KBM-7 (cell line): ENCODE data around the gene MICU1.
"Not testable (repeated sequence)": the region's sequence is repeated elsewhere in the genome, so short reads cannot be mapped to it uniquely, and the experiment has no call there.

ENCODE experiments used
- DNase-seq: peaks from one replicate; pipeline ENCODE4 v3.0.0-alpha.2; 2015
- in situ Hi-C: fragments of 300-500 bp; cut with MboI; formaldehyde crosslinking; loops from 2 replicates; pipeline ENCODE4 v1.14.3; 2020; ENCODE audit warnings: low sequenced_read_pairs, low pct_unique_long_range_greater_than_20kb, mixed read lengths

MICU1 gene

GRCh38 chr10:72472306-72472705 lies 153.6 kb downstream of the MICU1 start:
- in situ Hi-C loops = no loop called here

GRCh38 chr10:72470666-72471065 lies 155.2 kb downstream of the MICU1 start:
- in situ Hi-C loops = no loop called here
- no peak for DNase-seq

More at GRCh38 chr10:72472306-72472705, 153.6 kb downstream of the MICU1 start:
- no peak for DNase-seq

DNA sequence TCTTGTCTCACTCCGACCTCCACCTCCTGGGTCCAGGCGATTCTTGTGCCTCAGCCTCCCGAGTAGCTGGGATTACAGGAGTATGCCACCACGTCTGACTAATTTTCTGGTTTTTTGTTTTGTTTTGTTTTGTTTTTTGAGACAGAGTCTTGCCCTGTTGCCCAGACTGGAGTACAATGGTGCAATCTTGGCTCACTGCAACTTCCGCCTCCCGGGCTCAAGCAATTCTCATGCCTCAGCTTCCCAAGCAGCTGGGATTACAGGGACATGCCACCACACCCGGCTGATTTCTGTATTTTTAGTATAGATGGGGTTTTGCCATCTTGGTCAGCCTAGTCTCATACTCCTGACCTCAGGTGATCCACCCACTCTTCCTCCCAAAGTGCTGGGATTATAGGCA lies 158.8 kb downstream of the MICU1 start:
- in situ Hi-C loops, DNase-seq: not testable (repeated sequence)

DNA sequence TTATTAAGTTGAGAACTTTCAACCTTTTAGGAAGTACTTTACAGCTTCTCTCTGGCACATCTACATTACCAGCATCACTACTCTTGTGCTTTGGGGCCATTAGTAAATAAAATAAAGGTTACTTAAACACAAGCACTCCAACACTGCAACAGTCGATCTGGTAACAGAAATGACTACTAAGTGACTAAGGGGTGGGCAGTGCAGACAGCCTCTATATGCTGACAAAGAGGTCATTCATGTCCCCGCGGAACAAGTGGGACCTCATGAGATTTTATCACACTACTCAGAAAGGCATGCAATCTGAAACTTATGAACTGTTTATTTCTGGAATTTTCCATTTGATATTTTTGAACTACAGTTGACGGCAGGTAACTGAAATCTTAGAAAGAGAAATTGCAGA lies 159.9 kb downstream of the MICU1 start:
- in situ Hi-C loops = no loop called here
- no peak for DNase-seq

DNA sequence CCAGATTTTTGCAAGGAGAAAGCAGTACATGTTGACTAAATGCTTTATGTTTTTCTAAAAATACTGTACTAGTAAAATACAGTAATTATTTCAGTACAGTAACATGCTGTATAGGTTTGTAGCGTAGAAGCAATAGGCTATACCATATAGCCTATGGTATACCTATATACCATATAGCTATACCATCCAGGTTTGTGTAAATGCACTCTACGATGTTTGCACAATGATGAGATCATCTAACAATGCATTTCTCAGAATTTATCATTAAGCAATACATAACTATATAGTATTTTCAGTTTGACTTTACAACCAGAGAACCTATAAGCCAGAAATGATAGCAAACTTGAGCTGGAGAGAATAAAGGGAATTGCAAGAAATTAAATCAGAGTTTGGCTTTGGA lies 161.4 kb downstream of the MICU1 start:
- DNase-seq = no peak
- in situ Hi-C loops = no loop called here

- no peak for DNase-seq
- in situ Hi-C loops = no loop called here
Observed at GRCh38 chr10:72462261-72462660, 163.6 kb downstream of the MICU1 start.

DNA sequence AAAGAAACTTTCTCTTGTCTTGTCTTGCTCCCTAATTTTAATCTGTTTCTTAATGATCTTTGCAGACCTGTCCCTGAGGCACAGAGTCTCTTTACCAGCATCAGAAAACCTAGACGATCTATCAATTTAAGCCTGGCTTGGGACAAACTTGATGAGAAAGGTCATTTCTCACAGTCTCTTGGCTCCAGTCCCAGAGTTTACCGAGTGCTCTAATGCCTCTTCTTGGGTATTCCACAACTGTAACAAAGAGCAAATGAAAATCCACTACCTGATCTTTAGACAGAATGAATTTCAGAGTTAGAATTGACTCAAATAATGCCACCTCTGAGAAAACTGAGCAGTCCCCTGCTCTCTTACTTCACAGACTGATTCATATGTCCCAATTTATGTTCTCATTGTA lies 164.8 kb downstream of the MICU1 start:
- DNase-seq = no peak
- in situ Hi-C loops = no loop called here

GRCh38 chr10:72460284-72460876 lies 165.5 kb downstream of the MICU1 start:
- DNase-seq = no peak
- in situ Hi-C loops = no loop called here

DNA sequence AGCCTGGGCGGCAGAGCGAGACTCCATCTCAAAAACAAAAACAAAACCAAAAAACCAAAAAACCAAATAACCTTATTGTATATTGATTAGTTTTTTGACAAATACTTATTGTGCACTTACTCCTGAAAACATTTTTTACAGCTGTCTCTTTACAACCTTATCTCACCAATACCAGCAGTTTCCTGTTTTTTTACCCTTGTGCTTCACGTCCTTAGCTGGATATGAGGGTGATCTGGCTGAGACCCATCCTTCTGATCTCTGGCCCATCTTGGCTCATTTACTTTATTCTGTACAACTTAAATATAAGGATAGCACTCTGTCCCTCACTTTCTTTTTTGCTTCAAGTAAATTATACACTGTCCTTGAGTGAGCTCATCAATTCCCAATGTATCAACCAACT lies 166.6 kb downstream of the MICU1 start:
- DNase-seq = peak; percentile 47
- in situ Hi-C loops = no loop called here

DNA sequence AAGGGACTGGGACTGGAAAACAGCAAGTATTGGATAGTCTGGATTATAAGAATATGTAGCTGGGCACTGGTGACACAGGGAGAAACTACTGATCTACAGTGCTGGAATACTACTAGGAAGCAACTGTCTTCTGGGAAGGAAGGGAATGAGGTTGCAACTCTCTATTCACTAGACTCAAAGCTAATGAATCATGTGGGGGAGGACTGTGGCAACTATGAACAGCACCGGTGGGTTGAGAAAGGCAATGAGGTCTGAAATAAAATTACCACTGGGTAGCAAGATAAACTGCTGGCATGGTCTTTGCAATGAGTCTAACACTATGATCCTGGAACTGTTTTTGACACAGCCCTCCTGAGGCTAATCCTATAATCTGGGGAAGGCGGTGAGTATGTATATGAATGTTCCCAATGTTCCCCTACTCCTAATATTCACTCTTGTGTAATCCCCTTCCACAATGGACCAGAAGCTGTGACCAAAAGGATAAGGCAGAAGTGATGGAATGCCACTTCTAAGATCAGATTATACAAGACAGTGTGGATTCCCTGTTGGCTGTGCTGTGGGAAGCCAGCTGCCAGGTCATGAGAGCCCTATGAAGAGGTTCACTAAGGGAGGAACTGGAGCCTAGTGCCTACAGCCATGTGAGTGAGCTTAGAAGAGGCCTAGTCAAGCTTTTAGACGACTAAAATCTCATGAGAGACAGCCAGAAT lies 169.8 kb downstream of the MICU1 start:
- in situ Hi-C loops = no loop called here
- DNase-seq = no peak

DNA sequence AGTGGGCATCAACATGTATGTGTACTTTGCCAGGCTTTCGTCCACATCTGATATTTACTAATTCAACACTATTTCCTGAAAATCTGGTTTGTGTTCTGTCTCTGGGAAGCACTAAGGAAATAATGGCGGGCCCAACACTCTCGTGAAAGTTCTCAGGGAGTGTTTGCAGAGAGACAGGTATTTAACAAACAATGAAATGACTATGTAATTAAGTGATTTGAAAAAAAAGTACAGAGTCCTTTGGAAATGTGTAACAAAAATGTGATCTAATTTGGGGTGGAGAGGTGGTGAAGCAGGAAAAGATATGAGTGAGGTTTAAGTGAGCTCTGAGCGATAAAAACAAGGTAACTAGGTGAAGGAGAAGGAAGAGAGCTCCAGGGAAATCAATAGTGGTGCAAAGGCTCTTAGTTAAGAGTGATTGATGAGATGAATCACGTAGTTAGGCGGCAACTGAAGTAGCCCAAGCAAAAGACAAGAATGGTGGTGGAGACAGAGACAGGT lies 175.9 kb downstream of the MICU1 start:
- in situ Hi-C loops = no loop called here
- no peak for DNase-seq

DNA sequence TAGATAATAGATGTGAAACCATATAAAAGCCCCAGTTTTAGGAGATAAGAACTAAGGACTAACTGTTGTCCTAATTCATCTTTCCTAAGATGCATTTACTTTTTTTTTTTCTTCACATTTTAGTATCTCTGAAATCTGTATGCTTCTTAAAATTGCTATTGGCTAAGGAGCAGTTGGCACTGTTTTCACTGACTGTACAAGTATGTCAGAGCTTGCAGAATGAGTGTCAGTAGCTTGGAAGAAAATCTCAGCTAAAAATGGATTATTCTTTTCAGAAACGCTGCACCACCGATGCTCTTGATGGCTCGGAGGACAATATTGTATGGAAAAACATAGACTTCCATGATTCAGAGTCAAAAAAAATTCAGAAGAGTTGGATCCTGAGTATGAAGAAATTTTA lies 180.0 kb downstream of the MICU1 start:
- DNase-seq = no peak
- in situ Hi-C loops = no loop called here

DNA sequence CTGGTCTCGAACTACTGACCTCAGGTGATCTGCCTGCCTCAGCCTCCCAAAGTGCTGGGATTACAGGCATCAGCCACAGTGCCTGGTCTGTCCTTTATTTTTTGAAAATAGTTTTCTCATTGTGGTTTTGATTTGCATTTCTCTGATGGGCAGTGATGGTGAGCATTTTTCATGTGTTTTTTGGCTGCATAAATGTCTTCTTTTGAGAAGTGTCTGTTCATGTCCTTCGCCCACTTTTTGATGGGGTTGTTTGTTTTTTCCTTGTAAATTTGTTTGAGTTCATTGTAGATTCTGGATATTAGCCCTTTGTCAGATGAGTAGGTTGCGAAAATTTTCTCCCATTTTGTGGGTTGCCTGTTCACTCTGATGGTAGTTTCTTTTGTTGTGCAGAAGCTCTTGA lies 182.9 kb downstream of the MICU1 start:
- in situ Hi-C loops = not testable (repeated sequence)

GRCh38 chr10:72435570-72435969 lies 190.3 kb downstream of the MICU1 start:
- in situ Hi-C loops = no loop called here
- no peak for DNase-seq

More for the DNA sequence above, 182.9 kb downstream of the MICU1 start:
- not testable (repeated sequence) for DNase-seq

- DNase-seq, in situ Hi-C loops: not testable (repeated sequence)
Observed at GRCh38 chr10:72430936-72431335, 194.9 kb downstream of the MICU1 start.

GRCh38 chr10:72429931-72430330 lies 195.9 kb downstream of the MICU1 start:
- no peak for DNase-seq
- in situ Hi-C loops = no loop called here

DNA sequence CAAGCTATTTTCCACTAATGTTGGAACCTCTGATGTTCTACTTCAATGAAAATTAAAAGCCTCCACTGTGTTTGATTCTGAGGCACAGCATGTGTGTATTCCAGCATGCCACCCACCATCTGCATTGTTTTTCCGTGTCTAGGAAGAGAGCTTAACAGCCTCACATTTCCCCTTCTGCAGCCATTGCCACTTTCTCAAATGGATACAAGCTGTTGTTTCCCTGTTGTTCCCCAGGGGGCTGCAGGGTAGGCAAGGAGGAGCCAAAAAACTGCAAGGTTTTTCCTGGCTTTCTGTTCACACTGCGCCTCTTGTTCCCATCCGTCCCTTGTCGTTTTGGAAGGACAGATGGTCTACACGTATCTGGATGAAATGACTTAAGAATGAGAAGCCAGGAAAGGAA lies 198.9 kb downstream of the MICU1 start:
- no peak for DNase-seq
- in situ Hi-C loops = no loop called here

DNA sequence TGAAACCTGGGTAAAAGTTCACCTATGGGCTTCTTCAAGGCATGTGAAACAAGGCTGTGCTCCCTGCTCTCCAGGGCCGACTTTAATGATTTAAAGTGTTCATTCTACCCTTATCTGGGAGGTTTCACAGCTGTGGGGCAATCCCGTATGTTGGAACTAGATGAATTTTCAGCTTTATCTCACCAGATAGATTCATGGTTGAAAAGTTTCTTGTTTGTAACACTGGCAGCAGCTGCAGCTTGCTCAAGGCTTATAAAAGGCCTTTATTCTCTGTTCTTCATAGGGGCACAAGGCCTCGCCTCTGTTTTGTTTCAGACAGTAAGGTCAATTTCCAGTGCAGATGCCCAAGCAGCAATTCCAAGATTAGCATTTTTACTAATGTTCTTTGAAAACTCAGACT lies 200.7 kb downstream of the MICU1 start:
- in situ Hi-C loops = no loop called here
- no peak for DNase-seq

GRCh38 chr10:72424561-72424960 lies 201.3 kb downstream of the MICU1 start:
- DNase-seq = no peak
- in situ Hi-C loops = no loop called here

DNA sequence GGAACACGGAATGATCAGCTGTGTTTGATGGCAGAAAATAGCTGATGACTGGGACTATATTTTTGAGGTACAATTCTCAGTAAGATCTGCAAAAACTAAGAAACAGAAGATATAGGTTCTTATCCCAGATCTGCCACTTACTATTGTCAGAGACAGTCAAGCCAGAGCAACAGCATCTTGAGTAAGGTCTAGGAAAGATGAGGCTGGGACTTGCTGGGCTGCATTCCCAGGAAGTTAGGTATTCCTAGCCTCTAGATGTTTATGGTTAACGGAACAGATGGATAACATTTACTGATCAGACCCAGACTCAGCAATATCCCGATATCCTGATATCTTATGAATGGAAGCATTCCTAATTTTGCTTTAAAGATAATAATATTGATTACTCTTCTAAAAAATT lies 202.5 kb downstream of the MICU1 start:
- in situ Hi-C loops = no loop called here
- no peak for DNase-seq
